GM21526 (cell line): Measurements from ENCODE around the gene TMEM214.
A peak's percentile ranks its signal among the peaks of the same experiment; 100 is the strongest.
"Not testable (repeated sequence)": the region's sequence is repeated elsewhere in the genome, so short reads cannot be mapped to it uniquely, and the experiment has no call there.

ENCODE experiments used
- ATAC-seq: cut with Tn5 transposase; IDR thresholded peaks from one replicate; pipeline ENCODE4 v1.9.1; 2021; ENCODE audit warnings: moderate library complexity; ENCODE audit not compliant: unreplicated experiment, low FRiP score

TMEM214 gene

DNA sequence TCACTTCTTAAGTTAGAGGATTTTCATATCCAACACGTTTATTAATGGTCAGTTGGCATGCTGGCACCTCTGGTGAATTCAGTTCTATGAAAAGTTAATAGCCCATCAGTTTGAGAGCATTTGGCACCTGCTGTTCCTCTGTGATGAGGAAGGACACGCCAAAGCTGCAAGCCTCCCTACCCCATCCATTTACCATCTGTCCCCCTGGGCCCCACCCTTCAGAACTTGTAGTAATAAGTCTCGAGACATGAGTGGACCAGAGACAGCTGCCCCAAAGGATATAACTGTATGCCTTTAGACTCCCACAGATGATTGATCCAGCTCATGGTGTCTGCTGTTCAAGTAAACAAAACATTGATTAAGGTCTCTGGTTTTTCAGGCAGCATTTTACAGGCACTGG lies 32.4 kb downstream of the TMEM214 start:
- no peak for ATAC-seq

DNA sequence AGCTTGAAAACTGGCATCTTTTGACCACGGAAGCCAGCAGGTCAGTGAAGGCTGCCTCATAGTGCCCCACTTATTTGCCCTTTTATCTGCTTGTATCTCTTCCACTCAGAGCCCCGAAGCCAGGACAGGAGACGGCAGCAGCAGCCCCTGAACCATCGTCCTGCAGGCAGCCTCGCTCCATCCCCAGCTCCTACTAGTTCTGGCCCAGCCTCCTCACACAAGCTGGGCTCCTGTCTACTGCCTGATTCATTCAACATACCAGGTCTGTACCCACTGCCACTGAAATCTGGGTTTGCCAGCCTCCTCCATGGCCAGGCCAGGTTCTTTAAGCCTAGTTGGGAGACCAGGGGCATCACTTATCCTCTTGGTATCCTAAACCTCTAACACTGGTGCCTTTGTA lies 34.6 kb downstream of the TMEM214 start:
- ATAC-seq, result no peak

DNA sequence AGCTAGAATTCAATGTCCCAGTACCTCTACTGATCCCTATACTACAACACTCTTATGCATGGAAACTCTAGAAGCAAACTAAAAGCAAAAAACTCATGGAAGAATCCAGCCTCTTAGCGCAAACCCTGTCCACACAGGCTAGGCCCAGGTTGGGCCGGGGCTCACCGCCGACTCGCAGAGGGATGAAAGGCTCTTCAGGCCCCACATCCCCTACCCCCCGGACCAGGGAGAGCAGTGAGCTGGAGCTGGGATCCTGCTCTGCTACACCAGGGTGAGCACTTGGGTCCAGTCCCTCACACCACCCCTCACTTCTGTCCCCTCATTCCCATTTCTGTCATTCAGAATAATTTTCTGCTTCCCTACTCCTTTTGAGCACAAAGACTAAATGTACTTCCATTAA lies 36.7 kb downstream of the TMEM214 start:
- ATAC-seq, result no peak

DNA sequence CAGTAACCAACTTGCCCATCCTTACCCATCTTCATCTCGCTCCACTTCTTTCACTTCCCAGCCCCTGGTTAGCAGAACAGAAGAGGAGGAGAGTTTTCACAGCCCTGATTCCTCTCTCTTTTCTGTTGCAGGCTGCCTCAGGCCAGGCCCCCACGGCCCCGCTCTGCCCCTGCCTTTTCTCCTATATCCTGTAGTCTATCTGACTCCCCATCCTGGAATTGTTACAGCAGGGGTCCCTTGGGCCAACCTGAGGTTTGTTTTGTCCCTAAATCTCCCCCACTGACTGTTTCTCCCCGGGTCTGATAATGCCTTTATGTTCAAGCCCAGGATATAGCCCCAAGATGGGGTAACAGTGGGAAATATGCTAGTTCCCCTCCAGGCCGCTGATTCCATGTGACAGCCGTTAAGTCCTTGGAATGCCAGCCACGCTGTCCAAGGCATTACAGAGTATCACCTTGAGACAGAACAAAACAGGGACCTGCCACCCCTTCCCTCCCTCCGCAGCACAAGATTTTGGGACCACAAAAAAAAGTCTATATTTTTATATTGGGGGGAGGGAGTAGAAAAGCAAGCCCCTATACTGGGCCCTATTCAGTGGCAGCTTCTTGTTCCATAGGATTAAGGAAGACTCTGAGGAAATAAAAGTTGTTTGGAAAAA lies 37.3 kb downstream of the TMEM214 start:
- no peak for ATAC-seq

DNA sequence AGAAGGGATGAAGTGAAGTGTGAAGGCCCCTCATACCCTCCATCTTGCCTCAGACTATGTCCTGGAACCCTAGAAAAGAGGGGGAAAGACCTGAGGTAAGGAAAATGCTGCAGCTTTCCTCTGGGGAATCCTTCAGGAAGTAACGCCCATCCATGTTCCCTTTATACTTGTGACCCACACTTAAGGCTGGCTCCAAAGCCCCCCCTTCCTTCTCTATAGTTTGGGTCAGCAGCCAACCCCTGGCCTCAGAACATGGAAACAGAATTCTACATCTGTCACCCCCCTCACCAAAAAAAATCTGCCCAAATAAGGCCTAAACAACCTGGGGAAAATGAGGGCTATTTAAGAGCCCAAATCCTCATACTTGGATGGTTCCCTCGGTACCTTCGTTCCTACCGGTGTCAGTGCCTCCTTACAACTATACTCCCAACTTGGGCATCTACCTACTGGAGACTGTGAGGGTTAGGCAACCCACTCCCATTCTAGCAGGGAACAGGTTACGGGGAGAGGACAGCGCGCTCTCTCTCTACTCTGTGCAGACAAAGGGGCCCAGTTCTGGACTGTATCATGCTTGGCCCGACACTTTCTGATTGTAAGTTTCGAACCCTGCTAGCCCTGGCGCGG lies 38.0 kb downstream of the TMEM214 start:
- ATAC-seq, result no peak

DNA sequence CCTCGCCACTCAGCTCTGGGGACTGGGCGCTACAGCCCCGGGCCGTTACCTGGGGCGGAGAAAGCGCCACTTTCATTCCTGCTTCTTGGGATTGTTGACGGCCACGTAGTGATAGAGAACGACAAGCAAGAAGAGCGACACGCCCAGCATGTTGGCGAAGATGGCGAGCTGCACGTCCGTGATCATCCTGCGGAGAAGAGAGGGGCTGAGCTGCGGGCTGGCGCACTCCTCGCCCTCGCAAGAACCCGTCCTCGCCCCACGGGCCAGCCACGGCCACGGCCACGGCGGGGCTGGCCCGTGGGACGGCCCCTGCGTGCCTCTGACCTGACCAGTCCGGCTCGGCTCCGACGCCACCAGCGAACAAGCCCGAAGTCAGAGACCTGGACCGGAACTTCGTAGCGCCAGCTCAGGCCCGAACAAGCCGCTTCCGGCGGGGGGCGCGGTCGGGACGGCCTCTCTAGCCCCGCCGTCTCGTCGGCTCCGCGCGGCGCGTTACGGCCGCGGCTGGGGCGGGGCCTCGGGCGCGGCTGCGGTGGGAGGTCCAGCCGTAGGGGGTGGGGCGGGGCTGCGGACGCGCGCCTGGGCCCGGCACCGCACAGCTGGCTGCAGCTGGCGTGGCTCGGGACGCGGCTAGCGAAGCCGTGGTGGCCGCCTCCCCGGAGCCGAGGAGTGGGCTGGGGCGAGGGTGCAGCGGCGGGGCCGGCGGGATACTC lies 38.7 kb downstream of the TMEM214 start, which contains the start of gene OST4:
Gene OST4, minus strand, starts transcription at position 378 of the 713 bp plus-strand sequence.
- ATAC-seq, result peak; percentile 68

DNA sequence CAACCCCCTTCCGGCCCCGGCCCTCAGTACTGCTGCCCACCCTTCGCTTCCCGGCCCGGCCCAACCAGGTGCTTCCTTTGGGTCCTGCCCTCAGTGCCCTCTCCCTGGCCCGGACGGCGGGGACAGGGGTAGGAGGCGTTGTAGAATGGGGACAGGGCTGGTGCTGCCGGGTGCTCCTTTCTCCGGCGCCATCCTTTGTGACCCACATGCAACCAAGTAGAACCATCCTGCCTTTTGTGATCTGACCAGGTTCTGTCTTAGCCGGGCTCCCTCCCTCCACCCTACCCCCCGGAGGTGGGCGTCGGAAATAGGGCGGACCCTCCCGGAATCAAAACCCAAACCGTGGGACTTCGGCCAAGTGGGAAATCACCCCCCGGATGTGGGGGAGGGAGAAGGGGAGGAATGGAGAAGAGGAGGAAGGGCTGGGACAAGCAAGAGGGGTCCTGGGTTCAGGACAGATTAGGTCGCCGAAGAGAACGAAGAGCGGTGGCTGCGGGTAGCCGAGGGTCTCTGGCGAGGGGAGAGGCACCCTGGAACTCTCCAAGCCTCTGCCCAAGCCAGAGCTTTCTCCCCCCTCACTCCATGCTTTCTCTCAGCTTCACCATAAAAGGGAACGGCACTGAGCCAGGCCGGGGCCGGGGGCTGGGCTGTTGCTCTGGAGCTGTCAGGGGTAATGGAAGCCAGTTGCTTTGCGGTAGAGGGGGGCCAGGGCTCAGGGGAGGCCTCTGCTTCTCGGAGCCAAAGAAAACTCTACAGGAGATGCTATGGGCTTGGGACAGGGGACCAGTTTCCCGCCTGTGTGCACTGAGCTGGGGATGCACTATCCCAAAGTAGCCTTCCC lies 39.4 kb downstream of the TMEM214 start:
- peak; percentile 31 for ATAC-seq

DNA sequence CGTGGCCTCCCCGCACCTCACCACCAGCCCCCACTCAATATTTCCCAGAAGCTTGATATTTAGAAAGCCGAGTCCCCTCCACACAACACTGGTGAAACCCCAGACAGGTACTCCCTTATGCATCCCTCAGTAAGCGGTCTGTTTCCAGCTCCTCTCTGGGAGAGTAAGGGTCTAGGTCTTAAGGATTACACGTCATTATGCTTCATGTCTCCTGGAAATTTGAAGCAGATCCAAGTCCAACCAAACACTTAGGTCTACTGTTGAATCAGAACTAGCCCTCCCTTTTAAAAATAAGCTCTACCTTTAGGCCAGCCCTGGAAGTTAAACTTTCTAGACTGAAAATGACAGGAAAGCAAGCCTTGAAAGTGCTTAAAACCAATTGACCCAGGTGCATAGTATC lies 40.2 kb downstream of the TMEM214 start:
- ATAC-seq, result no peak

DNA sequence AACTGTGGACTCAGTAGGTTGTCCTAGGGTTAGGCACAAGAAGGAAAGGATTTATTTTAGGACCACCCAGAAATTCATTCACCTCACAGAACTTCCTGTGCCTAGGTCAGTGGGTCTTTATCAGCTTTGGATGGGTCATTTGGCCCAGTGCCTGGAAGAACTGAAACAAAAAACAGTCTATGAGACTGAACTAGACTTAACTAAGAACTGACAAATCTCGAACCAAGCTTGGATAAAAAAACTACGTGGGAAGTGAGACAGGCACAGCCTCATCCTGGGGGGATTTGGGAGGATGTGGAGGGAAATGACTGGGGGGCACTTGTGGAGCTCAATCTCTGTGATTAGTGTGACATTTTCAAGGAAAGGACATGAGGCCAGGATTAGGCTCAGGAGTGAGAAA lies 41.0 kb downstream of the TMEM214 start:
- ATAC-seq, result no peak

DNA sequence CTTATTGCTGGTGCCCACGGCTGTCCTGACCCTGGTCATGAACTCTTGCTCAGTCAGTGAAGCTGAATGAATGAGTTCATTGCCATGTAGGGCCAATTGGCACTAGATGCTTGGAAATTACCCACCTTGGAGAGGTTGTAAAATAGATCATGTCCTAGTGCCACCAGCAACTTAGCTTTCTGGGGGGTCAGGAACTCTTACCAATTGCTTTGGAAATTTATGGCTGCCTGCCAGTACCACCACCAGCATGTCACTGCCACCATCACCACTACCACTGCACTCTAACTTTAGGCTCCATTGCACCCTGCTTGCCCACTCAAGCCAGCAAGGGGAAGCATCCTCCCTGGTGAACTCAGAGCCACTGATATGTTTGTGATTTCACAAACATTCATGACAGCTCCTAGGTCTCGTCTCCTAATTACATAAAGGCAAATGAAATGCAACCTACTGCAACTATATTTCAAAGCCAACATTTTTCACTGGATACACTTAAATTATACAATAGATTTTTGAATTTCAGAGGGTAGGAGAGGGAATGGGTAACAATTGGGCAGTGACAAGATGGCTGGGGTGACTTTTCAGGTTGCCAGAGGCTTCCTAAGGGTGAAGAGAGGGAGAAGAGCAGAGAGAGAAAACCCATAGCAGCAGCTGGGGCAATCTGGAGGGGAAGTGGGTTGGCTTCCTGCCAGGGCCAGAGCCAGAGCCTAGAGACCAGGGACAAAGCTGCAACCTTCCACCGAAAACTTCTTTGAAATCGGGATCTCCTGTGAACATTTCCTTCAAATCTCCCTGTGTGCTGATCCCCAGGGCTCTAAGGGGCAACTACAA lies 42.2 kb downstream of the TMEM214 start:
- ATAC-seq, result no peak

DNA sequence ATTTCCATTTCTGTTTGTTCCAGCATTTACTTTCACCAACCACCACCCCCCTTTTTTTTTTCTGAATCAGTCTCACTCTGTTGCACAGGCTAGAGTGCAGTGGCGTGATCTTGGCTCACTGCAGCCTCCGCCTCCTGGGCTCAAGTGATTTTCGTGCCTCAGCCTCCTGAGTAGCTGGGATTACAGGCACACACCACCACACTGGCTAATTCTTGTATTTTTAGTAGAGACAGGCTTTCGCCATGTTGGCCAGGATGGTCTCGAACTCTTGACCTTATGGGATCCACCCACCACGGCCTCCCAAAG lies 42.8 kb downstream of the TMEM214 start:
- not testable (repeated sequence) for ATAC-seq

DNA sequence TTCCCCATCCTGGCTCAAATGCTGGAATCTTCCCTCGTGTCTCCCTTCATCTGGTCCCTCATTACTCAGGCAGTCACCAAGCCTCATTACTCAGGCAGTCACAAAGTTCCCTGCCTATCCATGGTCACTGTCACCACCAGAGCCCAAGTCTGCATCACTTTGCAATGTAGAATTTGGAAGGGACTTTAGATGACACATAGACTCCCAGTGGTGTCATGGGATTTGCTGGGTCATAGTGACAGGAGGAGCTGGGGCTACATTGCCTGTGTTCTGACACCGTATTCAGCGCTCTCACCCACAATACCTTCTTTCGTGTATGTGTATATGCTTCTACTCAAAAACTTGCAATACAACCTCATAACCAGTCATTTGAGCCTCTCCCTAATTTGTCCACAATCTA lies 43.6 kb downstream of the TMEM214 start:
- no peak for ATAC-seq

DNA sequence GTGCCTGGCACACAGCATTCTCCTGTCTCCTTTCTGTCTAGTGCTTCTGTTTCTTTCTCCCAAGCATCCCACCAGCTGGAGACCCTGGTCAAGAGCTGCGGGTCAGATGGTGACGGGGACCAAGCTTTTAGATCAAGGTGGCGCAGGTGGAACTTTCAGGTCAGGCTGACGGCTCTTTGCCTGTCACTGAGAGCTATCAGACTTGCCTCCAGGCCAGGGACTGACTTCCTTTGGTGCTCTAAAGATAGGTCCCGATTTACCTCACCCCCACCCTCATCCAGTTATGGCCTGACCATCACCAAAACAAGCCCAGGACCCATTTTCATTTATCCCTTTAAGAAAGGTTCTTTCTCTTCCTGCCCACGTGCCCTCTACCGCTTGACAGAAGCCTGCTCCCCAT lies 44.5 kb downstream of the TMEM214 start:
- ATAC-seq, result no peak

DNA sequence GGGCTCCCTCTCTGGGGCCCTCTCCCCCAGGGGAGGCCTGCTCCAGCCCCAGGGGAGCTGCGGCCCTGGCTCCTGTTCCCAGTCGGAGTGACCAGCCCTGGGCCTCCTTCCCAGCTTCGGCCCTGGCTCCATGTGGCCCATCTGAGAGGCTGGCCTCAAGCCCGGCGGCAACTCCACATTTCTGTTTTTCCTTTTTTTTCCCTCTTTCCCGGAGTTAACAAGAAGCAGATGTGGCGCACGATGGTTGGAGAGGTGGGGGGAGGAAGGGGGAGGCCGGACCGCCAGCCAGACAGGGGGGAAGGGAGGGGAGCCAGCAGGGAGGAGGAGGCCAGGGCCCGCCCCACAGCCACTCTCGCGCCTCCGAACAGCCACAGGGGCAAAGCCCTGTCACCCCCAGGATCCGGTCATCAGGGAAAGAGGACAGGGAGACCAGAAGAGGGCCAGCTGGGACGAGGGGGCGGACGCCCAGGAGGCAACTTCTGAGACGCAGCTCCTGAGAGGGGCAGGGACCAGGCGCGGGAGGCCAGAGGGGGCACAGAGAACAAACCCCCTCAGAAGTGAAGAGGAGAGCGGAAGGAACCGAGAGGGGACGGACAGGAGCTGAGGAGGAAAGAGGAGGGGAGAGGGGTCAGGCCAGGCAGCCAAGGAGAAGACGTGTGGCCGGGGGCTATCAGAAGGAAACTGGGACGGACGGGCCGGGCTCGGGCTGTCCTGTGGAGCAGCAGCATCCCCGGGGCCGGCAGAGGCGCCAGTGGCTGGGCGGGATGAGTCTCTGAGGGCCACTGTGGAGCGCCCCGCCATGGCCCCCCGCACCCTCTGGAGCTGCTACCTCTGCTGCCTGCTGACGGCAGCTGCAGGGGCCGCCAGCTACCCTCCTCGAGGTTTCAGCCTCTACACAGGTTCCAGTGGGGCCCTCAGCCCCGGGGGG lies 45.8 kb downstream of the TMEM214 start, which contains the start of gene EMILIN1:
Gene EMILIN1, plus strand, starts transcription at position 349 of the 928 bp plus-strand sequence. Its CDS starts 451 bp downstream, at position 800.
- no peak for ATAC-seq

DNA sequence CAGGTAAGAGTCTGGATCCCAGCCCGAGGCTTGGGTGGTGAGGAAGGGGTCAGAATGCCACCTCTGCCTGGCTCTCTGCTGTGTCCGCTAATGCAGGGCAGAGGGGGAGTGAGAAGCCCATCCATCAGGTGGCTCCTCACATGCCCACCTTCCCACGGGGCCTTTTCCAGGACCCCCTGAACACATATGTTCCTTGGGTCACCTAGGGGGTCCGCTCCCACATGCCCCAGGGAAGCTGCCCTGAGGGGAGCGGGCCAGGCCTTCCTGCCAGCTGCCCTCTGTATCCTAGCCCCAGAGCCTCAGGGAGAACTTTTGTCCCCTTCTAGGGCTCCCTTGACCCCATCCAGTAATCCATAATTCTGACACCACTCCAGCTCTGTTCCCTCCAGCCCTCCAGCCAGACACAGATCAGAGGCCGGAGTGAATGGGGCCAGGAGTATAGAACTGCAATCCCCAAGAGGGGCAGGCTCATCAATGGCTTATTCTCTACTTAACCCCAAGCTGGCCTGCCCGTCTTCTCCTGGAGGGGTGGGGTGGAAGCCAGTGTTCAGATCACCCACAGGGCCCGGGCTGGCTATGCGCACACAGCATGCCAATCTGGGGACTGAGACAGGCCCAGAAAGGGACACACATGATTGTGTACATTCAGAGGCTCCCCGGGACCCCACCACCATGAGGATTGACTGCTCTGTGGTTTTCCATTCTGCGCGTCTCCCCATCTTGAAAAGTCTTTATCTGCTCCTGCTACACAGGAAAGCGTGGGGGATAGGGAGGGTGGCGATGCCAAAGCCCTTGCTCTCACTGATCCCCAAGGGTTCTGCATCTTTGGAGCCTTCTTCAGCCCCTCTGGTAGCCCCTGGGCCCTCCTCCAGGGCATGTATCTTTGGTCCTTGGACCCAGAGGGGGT lies 46.7 kb downstream of the TMEM214 start:
- no peak for ATAC-seq

DNA sequence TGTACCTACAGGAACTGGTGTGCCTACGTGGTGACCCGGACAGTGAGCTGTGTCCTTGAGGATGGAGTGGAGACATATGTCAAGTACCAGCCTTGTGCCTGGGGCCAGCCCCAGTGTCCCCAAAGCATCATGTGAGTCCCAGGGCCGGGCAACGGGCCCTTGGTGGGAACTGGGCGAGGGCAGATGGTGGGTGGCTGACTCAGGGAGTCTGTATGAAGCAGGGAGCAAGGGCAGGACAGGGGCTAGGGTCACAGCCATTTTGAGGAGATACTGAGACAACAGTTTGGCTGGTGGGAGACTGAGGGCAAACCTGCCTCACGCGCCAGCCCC lies 47.3 kb downstream of the TMEM214 start:
- no peak for ATAC-seq

DNA sequence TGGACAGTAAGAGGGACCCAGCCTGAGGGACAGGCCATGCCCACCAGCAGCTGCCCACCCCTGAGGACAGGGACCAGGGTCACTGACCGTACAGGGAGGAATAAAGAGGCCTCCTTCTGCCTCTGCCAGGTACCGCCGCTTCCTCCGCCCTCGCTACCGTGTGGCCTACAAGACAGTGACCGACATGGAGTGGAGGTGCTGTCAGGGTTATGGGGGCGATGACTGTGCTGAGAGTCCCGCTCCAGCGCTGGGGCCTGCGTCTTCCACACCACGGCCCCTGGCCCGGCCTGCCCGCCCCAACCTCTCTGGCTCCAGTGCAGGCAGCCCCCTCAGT lies 47.8 kb downstream of the TMEM214 start:
- ATAC-seq, result no peak

DNA sequence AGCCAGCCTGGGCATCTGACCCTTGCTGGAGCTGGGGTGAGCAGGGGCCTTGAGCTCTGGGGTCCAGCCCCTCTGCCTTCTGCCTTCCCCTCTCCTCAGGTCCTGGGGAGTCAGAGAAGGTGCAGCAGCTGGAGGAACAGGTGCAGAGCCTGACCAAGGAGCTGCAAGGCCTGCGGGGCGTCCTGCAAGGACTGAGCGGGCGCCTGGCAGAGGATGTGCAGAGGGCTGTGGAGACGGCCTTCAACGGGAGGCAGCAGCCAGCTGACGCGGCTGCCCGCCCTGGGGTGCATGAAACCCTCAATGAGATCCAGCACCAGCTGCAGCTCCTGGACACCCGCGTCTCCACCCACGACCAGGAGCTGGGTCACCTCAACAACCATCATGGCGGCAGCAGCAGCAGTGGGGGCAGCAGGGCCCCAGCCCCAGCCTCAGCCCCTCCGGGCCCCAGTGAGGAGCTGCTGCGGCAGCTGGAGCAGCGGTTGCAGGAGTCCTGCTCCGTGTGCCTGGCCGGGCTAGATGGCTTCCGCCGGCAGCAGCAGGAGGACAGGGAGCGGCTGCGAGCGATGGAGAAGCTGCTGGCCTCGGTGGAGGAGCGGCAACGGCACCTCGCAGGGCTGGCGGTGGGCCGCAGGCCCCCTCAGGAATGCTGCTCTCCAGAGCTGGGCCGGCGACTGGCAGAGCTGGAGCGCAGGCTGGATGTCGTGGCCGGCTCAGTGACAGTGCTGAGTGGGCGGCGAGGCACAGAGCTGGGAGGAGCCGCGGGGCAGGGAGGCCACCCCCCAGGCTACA lies 49.4 kb downstream of the TMEM214 start:
- no peak for ATAC-seq
